ENCODE measurements around the gene CACNA1G.

CACNA1G gene

DNA sequence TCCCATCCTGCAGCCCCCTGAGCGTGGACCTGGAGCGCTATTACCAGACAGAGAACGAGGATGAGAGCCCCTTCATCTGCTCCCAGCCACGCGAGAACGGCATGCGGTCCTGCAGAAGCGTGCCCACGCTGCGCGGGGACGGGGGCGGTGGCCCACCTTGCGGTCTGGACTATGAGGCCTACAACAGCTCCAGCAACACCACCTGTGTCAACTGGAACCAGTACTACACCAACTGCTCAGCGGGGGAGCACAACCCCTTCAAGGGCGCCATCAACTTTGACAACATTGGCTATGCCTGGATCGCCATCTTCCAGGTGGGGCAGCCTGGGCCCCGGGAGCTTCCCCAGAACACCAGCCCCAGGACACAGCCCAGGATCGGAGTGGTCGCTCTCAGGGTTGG lies 12.0 kb downstream of the CACNA1G start:
- Histone ChIP-seq H3K4me3 (ENCODE audit: low read length) (no peak overlapping the region), H3K4me2 (ENCODE audit: low read length) (no peak overlapping the region), H3K4me1 (ENCODE audit: control insufficient read depth, insufficient read depth, low read length) (no peaks in the 10 kb centered on the region), H3K36me3 (ENCODE audit: insufficient read depth, low read length) (no peaks in the 10 kb centered on the region), H3K9ac (ENCODE audit: low read depth, low read length) (no peak overlapping the region), H3K27me3 (ENCODE audit: control insufficient read depth, insufficient read depth, low read length) (peaks cover 37% of the 10 kb centered on the region), H3K9me3 (replicated peaks; ENCODE audit: low read length) (no peaks in the 10 kb centered on the region)

- Histone ChIP-seq H3K9me3 (replicated peaks; ENCODE audit: low read length) (no peaks in the 10 kb centered on the region), H3K4me3 (ENCODE audit: low read length) (no peak overlapping the region), H3K4me1 (ENCODE audit: control insufficient read depth, insufficient read depth, low read length) (no peaks in the 10 kb centered on the region), H3K36me3 (ENCODE audit: insufficient read depth, low read length) (no peaks in the 10 kb centered on the region), H3K27me3 (ENCODE audit: control insufficient read depth, insufficient read depth, low read length) (peaks cover 48% of the 10 kb centered on the region), H3K4me2 (ENCODE audit: low read length) (no peak overlapping the region), H3K9ac (ENCODE audit: low read depth, low read length) (no peak overlapping the region)
These were observed 13.5 kb downstream of the CACNA1G start for GRCh38 chr17:50573866-50574611.

DNA sequence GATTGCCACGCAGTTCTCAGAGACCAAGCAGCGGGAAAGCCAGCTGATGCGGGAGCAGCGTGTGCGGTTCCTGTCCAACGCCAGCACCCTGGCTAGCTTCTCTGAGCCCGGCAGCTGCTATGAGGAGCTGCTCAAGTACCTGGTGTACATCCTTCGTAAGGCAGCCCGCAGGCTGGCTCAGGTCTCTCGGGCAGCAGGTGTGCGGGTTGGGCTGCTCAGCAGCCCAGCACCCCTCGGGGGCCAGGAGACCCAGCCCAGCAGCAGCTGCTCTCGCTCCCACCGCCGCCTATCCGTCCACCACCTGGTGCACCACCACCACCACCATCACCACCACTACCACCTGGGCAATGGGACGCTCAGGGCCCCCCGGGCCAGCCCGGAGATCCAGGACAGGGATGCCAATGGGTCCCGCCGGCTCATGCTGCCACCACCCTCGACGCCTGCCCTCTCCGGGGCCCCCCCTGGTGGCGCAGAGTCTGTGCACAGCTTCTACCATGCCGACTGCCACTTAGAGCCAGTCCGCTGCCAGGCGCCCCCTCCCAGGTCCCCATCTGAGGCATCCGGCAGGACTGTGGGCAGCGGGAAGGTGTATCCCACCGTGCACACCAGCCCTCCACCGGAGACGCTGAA lies 15.2 kb downstream of the CACNA1G start:
- Histone ChIP-seq H3K9ac (ENCODE audit: low read depth, low read length) (no peak overlapping the region), H3K27me3 (ENCODE audit: control insufficient read depth, insufficient read depth, low read length) (peaks cover 62% of the 10 kb centered on the region), H3K4me2 (ENCODE audit: low read length) (no peak overlapping the region), H3K4me3 (ENCODE audit: low read length) (no peak overlapping the region), H3K9me3 (replicated peaks; ENCODE audit: low read length) (no peaks in the 10 kb centered on the region), H3K4me1 (ENCODE audit: control insufficient read depth, insufficient read depth, low read length) (no peaks in the 10 kb centered on the region), H3K36me3 (ENCODE audit: insufficient read depth, low read length) (no peaks in the 10 kb centered on the region)

GRCh38 chr17:50576864-50577263 lies 16.3 kb downstream of the CACNA1G start:
- no peak overlapping the region for H3K4me3 ChIP-seq (ENCODE audit: low read length)
- H3K36me3 ChIP-seq (ENCODE audit: insufficient read depth, low read length) = no peaks in the 10 kb centered on the region
- no peaks in the 10 kb centered on the region for H3K9me3 ChIP-seq (replicated peaks; ENCODE audit: low read length)
- peaks cover 68% of the 10 kb centered on the region for H3K27me3 ChIP-seq (ENCODE audit: control insufficient read depth, insufficient read depth, low read length)
- no peaks in the 10 kb centered on the region for H3K4me1 ChIP-seq (ENCODE audit: control insufficient read depth, insufficient read depth, low read length)
- no peak overlapping the region for H3K4me2 ChIP-seq (ENCODE audit: low read length)
- no peak overlapping the region for H3K9ac ChIP-seq (ENCODE audit: low read depth, low read length)

DNA sequence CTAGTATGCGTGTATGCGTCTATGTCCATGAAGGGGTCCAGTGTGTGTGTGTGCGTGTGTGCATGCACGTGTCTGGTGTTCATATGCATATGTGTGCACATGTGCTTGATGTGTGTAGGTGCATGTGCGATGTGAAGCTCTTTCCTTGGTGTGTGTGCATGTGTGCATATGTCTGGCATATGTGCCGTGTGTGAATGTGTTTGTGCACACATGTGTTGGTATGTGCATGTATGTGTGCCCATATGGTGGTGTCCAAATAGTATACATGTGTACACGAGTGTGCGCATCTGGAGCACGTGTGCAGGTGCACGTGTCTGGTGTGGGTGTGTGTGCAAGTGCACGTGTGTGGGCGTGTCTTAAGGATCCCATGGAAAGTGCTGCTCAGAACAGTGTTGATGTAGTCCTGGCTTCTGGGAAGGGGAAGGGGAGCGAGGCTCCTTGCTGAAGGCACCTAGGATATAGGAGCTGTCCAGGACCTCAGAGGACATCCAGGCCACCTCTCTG lies 17.0 kb downstream of the CACNA1G start:
- Histone ChIP-seq H3K27me3 (ENCODE audit: control insufficient read depth, insufficient read depth, low read length) (peaks cover 74% of the 10 kb centered on the region), H3K9ac (ENCODE audit: low read depth, low read length) (no peak overlapping the region), H3K9me3 (replicated peaks; ENCODE audit: low read length) (no peaks in the 10 kb centered on the region), H3K4me2 (ENCODE audit: low read length) (no peak overlapping the region), H3K4me1 (ENCODE audit: control insufficient read depth, insufficient read depth, low read length) (no peaks in the 10 kb centered on the region), H3K4me3 (ENCODE audit: low read length) (no peak overlapping the region), H3K36me3 (ENCODE audit: insufficient read depth, low read length) (no peaks in the 10 kb centered on the region)

- H3K27me3 ChIP-seq (ENCODE audit: control insufficient read depth, insufficient read depth, low read length) = peaks cover 74% of the 10 kb centered on the region
These were observed 17.7 kb downstream of the CACNA1G start for GRCh38 chr17:50578173-50578572.

GRCh38 chr17:50579399-50579798 lies 18.9 kb downstream of the CACNA1G start:
- Histone ChIP-seq H3K4me3 (ENCODE audit: low read length) (no peak overlapping the region), H3K4me1 (ENCODE audit: control insufficient read depth, insufficient read depth, low read length) (no peaks in the 10 kb centered on the region), H3K27me3 (ENCODE audit: control insufficient read depth, insufficient read depth, low read length) (peaks cover 77% of the 10 kb centered on the region), H3K4me2 (ENCODE audit: low read length) (no peak overlapping the region), H3K36me3 (ENCODE audit: insufficient read depth, low read length) (no peaks in the 10 kb centered on the region), H3K9me3 (replicated peaks; ENCODE audit: low read length) (no peaks in the 10 kb centered on the region), H3K9ac (ENCODE audit: low read depth, low read length) (no peak overlapping the region)

More at GRCh38 chr17:50578173-50578572, 17.7 kb downstream of the CACNA1G start:
- Histone ChIP-seq H3K4me1 (ENCODE audit: control insufficient read depth, insufficient read depth, low read length) (no peaks in the 10 kb centered on the region), H3K9ac (ENCODE audit: low read depth, low read length) (no peak overlapping the region), H3K9me3 (replicated peaks; ENCODE audit: low read length) (no peaks in the 10 kb centered on the region), H3K36me3 (ENCODE audit: insufficient read depth, low read length) (no peaks in the 10 kb centered on the region), H3K4me3 (ENCODE audit: low read length) (no peak overlapping the region), H3K4me2 (ENCODE audit: low read length) (no peak overlapping the region)

DNA sequence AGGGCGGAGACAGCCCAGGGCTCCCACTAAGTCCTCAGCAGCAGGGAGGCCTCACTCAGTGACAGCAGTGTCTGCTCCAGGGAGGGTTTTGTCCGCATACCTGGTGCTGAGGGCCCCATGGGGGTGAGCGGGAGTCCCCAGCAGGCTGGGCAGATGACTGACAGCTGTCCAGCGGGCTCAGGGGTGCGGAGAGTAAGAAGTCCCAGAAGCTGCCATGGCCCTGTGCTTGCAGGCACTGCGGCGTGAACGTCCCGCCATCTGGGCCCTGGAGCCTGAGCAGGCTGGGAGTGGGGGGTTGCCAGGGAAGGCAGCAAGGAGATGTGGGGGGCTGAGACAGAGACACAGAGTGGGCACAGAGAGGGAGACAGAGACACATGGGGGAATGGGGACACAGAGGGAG lies 20.1 kb downstream of the CACNA1G start:
- Histone ChIP-seq H3K27me3 (ENCODE audit: control insufficient read depth, insufficient read depth, low read length) (peaks cover 72% of the 10 kb centered on the region), H3K4me2 (ENCODE audit: low read length) (no peak overlapping the region), H3K4me1 (ENCODE audit: control insufficient read depth, insufficient read depth, low read length) (no peaks in the 10 kb centered on the region), H3K9ac (ENCODE audit: low read depth, low read length) (no peak overlapping the region), H3K9me3 (replicated peaks; ENCODE audit: low read length) (no peaks in the 10 kb centered on the region), H3K4me3 (ENCODE audit: low read length) (no peak overlapping the region), H3K36me3 (ENCODE audit: insufficient read depth, low read length) (no peaks in the 10 kb centered on the region)

DNA sequence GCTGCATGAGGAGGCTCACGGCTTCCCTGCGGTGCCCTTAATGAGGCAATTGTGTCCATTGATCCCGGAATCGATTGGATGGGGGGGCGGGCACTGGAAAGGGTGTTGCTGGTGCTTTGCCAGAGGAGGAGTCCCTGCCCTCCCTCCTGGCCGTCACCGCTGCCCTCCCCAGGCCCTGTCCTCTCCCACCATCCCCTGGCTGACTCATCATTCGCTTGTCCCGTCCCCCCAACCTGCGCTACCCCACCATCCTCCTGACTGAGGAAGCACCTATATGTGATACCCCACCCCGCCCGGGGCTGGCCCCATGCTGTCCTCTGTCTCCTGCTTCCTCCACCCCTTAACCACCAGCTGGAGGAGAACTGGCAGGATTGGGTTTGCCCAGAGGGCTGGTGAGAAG lies 20.8 kb downstream of the CACNA1G start:
- no peak overlapping the region for H3K4me2 ChIP-seq (ENCODE audit: low read length)
- H3K4me3 ChIP-seq (ENCODE audit: low read length) = no peak overlapping the region
- peaks cover 76% of the 10 kb centered on the region for H3K27me3 ChIP-seq (ENCODE audit: control insufficient read depth, insufficient read depth, low read length)
- H3K4me1 ChIP-seq (ENCODE audit: control insufficient read depth, insufficient read depth, low read length) = no peaks in the 10 kb centered on the region
- H3K9me3 ChIP-seq (replicated peaks; ENCODE audit: low read length) = no peaks in the 10 kb centered on the region
- H3K36me3 ChIP-seq (ENCODE audit: insufficient read depth, low read length) = no peaks in the 10 kb centered on the region
- no peak overlapping the region for H3K9ac ChIP-seq (ENCODE audit: low read depth, low read length)

GRCh38 chr17:50582741-50583140 lies 22.2 kb downstream of the CACNA1G start:
- H3K4me2 ChIP-seq (ENCODE audit: low read length) = no peak overlapping the region
- H3K36me3 ChIP-seq (ENCODE audit: insufficient read depth, low read length) = no peaks in the 10 kb centered on the region
- no peak overlapping the region for H3K9ac ChIP-seq (ENCODE audit: low read depth, low read length)

GRCh38 chr17:50583641-50584040 lies 23.1 kb downstream of the CACNA1G start:
- Histone ChIP-seq H3K9me3 (replicated peaks; ENCODE audit: low read length) (no peaks in the 10 kb centered on the region), H3K36me3 (ENCODE audit: insufficient read depth, low read length) (no peaks in the 10 kb centered on the region), H3K4me1 (ENCODE audit: control insufficient read depth, insufficient read depth, low read length) (no peaks in the 10 kb centered on the region), H3K9ac (ENCODE audit: low read depth, low read length) (no peak overlapping the region), H3K4me3 (ENCODE audit: low read length) (no peak overlapping the region), H3K4me2 (ENCODE audit: low read length) (no peak overlapping the region), H3K27me3 (ENCODE audit: control insufficient read depth, insufficient read depth, low read length) (peaks cover 69% of the 10 kb centered on the region)

More at GRCh38 chr17:50582741-50583140, 22.2 kb downstream of the CACNA1G start:
- H3K4me3 ChIP-seq (ENCODE audit: low read length) = no peak overlapping the region
- H3K4me1 ChIP-seq (ENCODE audit: control insufficient read depth, insufficient read depth, low read length) = no peaks in the 10 kb centered on the region
- H3K9me3 ChIP-seq (replicated peaks; ENCODE audit: low read length) = no peaks in the 10 kb centered on the region
- peaks cover 74% of the 10 kb centered on the region for H3K27me3 ChIP-seq (ENCODE audit: control insufficient read depth, insufficient read depth, low read length)

DNA sequence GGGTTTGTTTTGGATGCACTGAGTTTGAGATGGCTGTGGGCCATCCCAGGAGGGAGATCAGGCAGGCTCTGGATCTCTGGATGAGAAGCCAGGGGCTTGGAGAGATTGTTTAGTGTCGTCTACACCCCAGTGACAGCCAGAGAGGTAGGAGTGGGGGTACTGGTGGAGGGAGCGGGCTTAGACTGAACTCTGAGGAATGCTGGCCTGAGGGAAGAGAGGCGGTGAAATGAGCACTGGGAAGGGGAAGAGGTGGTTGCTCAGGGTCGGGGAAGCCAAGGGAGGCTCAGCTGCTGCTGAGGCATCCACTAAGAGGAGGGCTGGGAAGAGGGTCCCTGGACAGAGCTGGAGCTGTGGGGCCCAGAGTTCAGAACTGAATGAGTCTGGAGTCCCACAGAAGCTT lies 23.6 kb downstream of the CACNA1G start:
- H3K4me1 ChIP-seq (ENCODE audit: control insufficient read depth, insufficient read depth, low read length) = peaks cover 1% of the 10 kb centered on the region
- H3K9ac ChIP-seq (ENCODE audit: low read depth, low read length) = no peak overlapping the region
- no peak overlapping the region for H3K4me3 ChIP-seq (ENCODE audit: low read length)
- peaks cover 64% of the 10 kb centered on the region for H3K27me3 ChIP-seq (ENCODE audit: control insufficient read depth, insufficient read depth, low read length)
- no peaks in the 10 kb centered on the region for H3K9me3 ChIP-seq (replicated peaks; ENCODE audit: low read length)
- H3K36me3 ChIP-seq (ENCODE audit: insufficient read depth, low read length) = no peaks in the 10 kb centered on the region
- no peak overlapping the region for H3K4me2 ChIP-seq (ENCODE audit: low read length)

Measured in skeletal muscle satellite cell (primary cell).